Right ventricle myocardium inferior (tissue), 1 donor: ENCODE measurements around the gene C10orf71. TPM values are rescaled to one million over a fixed set of nuclear protein-coding genes. Genes with fewer than 3 reads are reported as not detected.
A peak's percentile ranks its signal among the peaks of the same experiment; 100 is the strongest.

Experiments
- ATAC-seq: fragments of 200-7000 bp; cut with Tn5 transposase; one replicate; pipeline ENCODE4 v1.9.1; 2020; ENCODE audit warnings: mild to moderate bottlenecking, moderate library complexity
- DNase-seq: peaks from one replicate; pipeline ENCODE4 v3.0.0; 2021; ENCODE audit errors: missing footprints
- intact Hi-C: fragments of 100-400 bp; cut with DNase I; formaldehyde crosslinking; loops from one replicate; pipeline ENCODE4 v1.11.0; 2022
- total RNA-seq: library from RNA; stranded (reverse); fragmentation: NEBNext Ultra II Directional; extraction: Animal tissue kit (Norgen Biotek cat#: 25700); gene quantifications from one replicate; pipeline ENCODE4 v1.2.1, GENCODE V29; 2021
- donor health status: DM: no; HTN: yes; CAD: no; lungs with severe emphysema.

C10orf71 gene
- total RNA-seq, 1 donor from 2014 or later, result 108 TPM

DNA sequence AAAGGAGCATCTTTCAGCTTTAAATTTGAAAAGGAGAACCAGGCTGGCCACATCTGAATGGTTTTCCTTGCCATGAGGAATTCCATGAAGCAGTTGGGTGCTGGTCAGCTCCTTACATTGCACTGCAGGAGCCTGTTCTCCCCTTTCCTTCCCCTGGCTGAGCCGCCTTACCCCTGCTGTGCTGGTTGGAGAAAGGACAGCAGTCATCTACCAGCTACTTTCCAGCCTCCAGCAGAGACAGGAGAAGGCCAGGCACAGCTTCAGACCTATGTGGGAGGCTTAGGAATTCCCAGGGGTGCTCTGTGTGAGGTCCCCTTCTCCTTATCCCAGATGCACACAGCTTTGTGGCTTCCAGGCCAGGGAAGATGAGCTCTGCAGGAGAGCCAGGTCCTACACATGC, 4.7 kb downstream of the C10orf71 start:
- intact Hi-C loops, result loop anchor here (5.0 kb wide), 1 partner anchor 59 kb away; no protein-coding TSS in a partner anchor
- DNase-seq, result no peak
- ATAC-seq, result no peak

DNA sequence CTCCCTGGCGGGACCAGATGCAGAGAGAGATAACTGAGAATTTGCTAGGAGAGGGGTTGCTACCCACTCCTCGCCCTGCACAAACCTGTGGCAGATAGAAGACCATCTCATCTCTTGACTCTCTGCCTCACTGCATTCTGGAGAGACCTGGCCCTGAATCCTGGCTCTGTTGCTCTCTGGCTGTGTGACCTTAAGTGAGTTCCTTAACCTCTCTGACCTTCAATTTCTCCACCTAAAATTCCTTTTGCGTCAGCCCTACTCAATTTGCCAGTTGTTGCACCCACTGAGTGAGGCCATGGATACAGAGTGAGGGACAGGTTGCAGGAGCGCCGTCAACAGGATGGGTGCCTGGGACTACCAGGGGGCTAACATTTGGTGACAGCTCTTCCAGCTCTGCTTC, 5.2 kb downstream of the C10orf71 start:
- ATAC-seq, result no peak
- DNase-seq, result no peak
- intact Hi-C loops, result loop anchor here (5.0 kb wide), 1 partner anchor 58 kb away; no protein-coding TSS in a partner anchor

DNA sequence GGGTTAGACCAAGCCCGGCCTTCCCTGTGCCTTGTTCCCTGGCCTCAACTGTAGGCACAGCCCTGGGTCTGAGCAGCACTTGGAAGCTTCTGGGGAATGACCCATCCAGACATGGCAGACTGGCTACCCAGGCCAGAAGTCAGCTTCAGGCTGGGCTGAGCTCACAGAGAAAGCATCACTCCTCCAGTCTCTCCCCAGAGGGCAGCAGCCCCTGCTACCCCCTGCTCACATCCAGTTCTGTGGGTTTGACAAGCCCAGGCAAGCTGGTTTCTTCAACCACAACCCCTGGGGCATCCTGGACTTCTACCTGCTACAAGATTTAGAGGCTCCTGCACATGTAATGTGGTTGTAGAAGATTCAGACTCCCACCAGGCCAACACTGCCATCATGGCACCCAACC, 9.0 kb downstream of the C10orf71 start:
- ATAC-seq, result no peak
- intact Hi-C loops, result no loop called here
- no peak for DNase-seq

DNA sequence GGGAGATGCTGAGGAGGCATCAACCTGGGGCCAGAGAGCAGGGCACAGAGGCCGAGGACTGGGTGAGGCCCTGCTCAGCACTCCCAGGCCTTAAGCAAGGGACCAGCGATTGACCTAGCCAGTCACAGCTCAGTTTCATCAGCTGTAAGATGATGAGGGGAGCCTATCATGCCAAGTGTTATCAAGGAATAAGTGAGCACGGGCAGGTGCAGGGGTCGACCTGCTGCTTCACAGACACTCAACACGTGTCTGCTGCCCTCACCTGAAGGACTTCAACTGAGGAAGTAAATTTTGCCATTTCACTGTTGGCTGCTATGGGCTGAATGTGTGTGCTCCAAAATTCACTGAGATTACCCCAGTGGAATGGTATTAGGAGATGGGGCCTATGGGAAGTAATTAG, 9.9 kb downstream of the C10orf71 start:
- DNase-seq (no peak), ATAC-seq (no peak)
- intact Hi-C loops, result no loop called here

GRCh38 chr10:49309691-49310411, 10.9 kb downstream of the C10orf71 start:
- intact Hi-C loops, result no loop called here
- no peak for ATAC-seq
- DNase-seq, result no peak

GRCh38 chr10:49310460-49310859, 11.5 kb downstream of the C10orf71 start:
- intact Hi-C loops, result no loop called here
- ATAC-seq (no peak), DNase-seq (no peak)

DNA sequence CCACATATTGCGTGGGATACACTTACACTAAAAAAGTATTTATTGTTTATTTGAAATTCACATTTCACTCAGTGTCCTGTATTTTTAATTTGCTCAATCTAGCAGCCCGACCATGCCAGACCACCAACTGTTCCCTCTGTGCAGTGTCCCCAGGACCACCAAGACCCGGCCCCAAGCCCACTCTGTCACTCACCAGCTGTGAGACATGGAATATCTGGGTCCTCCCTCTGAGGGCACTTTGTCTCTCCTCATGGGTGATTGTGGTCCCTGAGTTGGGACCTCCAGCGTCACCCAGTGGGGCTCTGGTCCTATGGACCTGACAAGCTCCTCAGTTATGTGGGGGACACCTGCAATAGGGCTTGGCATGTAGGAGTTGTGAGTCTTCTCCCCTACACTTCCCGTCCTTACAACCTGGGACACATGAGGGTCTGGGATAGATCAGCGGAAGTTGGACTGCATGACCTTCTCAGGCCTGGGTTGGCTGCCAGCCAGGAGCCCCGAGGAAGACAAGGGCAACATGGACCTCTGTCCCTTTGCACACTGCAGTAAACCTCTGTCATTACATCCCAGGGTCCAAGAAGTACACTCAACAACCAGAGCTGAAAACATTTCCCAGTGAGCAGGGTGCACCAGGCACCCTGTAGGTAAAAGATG, 12.1 kb downstream of the C10orf71 start:
- ATAC-seq (peak; percentile 35), DNase-seq (no peak)
- intact Hi-C loops, result no loop called here

GRCh38 chr10:49311555-49312236, 12.7 kb downstream of the C10orf71 start:
- intact Hi-C loops, result no loop called here
- ATAC-seq (peak; percentile 33), DNase-seq (no peak)

DNA sequence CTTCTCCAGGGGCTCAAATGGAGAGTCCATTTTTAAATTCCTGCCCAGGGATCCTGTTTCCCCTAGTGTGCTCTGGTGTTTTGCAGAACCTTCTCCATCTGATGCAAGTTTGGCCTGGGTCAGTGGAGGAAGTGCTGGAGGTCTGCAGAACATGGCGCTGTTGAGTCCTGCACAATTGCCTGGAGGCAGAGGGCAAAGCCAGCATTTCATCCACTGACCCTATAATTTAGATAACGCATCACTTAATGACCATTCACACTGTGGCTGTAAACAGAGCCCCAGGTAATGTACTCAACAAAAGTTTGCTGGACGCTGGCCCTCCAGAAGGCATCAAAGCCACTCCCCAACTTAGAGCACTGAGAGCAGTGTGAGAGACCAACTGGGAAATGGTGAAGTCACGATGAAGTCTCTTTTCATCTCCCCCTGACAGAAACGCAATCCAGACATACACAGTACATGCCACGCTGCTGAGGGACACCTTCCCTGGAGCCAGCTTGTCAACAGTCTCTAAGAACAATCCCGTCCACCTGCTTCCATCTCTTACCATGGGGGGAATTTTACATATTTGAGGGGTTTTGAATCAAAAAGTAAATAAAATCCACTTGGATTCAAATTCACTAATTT, 13.4 kb downstream of the C10orf71 start:
- DNase-seq (no peak), ATAC-seq (no peak)
- intact Hi-C loops, result no loop called here

GRCh38 chr10:49313501-49314070, 14.6 kb downstream of the C10orf71 start:
- intact Hi-C loops, result no loop called here
- no peak for DNase-seq
- no peak for ATAC-seq

GRCh38 chr10:49314806-49315205, 15.8 kb downstream of the C10orf71 start:
- DNase-seq, result no peak
- intact Hi-C loops, result no loop called here

GRCh38 chr10:49318028-49318427, 19.1 kb downstream of the C10orf71 start:
- DNase-seq (no peak), ATAC-seq (no peak)
- intact Hi-C loops, result no loop called here

More at GRCh38 chr10:49314806-49315205, 15.8 kb downstream of the C10orf71 start:
- ATAC-seq, result no peak

DNA sequence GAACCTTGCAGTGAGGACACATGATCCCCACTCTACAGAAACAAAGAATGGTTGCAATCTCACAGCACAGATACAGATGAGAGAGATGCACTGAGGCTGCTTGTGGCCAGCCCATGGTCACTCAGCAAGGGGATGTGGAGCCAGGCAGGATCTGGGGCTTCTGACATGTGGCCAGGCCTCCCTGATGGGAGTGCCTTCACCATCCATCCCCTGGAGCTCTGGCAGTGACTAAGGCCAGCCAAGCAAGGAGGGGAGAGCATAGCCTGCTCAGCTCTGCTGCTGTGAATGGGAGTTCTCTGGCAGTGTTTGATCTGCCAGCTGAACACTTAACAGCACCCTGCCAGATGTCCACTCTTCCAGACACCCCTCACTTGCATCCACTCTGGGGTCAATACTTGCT, 19.8 kb downstream of the C10orf71 start:
- intact Hi-C loops, result no loop called here
- no peak for ATAC-seq
- DNase-seq, result no peak

- ATAC-seq (no peak), DNase-seq (no peak)
- intact Hi-C loops, result no loop called here
Observed at GRCh38 chr10:49319206-49319605, 20.2 kb downstream of the C10orf71 start.

DNA sequence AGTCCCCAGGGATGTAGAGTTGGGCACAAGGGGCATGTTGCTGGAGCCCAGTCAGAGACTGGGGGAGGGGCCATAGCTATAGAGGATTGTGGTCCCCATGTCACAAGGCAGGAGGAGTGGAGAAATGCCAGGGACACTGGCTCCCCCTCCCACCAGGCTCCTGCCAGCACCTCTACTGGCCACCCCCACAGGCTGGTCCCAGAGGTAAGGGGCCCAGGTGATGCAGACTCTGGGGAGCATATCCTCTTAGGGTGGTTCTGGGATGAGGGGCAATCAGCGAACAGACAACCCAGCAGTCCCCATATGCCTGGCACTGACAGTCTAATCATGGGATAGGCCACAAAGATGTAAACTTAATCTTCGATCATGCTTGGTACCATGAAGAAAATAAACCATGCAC, 21.2 kb downstream of the C10orf71 start:
- intact Hi-C loops, result loop anchor here (5.0 kb wide), 1 partner anchor 197 kb away; no protein-coding TSS in a partner anchor
- no peak for ATAC-seq
- DNase-seq, result no peak

DNA sequence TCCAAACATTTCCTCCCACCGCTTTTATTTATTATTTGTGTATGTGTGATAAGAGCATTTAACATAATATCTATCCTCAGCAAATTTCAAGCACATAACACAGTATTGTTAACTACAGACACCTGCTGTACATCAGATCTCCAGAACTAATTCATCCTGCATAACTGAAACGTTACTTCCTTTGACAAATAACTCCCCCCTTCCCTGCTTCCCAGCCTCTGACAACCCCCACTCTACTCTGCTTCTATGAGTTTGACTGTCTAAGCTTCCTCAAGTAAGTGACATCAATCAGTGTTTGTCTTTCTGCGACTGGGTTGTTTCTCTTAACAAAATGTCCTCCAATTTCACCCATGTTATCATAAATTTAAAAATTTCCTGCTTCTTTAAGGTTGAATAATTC, 22.1 kb downstream of the C10orf71 start:
- intact Hi-C loops, result loop anchor here (5.0 kb wide), 1 partner anchor 196 kb away; no protein-coding TSS in a partner anchor

GRCh38 chr10:49322371-49323170, 23.6 kb downstream of the C10orf71 start:
- intact Hi-C loops, result loop anchor here (2.0 to 5.0 kb wide), 2 partner anchors 22 to 195 kb away; no protein-coding TSS in a partner anchor
- DNase-seq, result no peak
- no peak for ATAC-seq

More for the DNA sequence above, 22.1 kb downstream of the C10orf71 start:
- DNase-seq (no peak), ATAC-seq (no peak)
